K562 treated with DMSO at 1 percent for 24 hours (cell line): ENCODE measurements around the gene DHX36. TPM values are rescaled to one million over a fixed set of nuclear protein-coding genes. Genes with fewer than 3 reads are reported as not detected.

ENCODE experiments used
- total RNA-seq: library from RNA; unstranded; fragments of 300-600 nt; gene quantifications from 2 replicates; pipeline ENCODE4 v1.2.3, GENCODE V29; 2022; ENCODE audit warnings: low read depth; ENCODE audit not compliant: insufficient read depth

The DHX36 gene
- 12.0 and 26.3 TPM in 2 replicates for total RNA-seq

DNA sequence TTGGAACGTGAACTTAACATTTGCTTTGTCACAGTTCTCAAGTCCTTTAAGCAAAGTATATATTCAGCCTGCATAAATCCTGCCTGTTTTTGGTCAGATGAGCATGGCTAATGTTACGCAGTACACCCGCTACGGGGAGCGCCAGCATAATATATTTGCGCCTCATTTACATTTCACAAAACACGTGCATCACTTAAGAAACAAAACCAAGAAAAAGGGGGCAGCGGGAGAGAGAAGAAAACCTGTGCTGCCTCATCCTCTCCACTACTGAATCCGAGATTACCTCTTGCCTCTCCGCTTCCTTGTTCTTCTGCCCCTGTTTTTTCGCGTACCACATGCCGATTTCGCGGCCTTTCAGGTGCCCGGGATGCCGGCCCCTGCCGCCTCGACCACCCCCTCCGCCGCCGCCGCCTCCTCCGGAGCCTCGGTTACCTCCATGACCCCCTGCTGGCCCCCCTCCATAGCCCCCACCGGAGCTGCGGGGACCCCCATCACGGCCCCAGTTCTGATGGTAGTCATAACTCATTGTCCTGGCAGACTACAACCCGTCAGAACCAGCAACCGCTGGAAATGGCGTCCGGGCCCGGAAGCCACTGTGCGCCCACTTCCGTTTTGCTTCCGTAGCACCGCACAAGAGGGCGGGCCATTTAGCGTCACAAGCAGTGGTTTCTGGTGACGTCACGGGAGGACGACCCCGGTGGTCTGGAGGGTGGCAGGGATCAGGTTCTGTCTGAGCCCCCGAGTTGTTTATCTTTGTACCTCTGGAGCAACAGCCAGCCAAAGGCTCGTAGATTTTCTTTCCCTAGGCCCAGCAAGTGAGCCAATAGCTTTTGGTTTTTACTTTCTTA is at the start of gene DHX36:
TSS of gene DHX36 (minus strand) at position 597 of the 848 bp plus-strand sequence. CDS start at position 526, 71 bp downstream.

Other genes starting within 250 kb of the DHX36 start
- gene ARHGEF26, start 203.1 kb downstream of the DHX36 start, total RNA-seq = 0.31 TPM in 1 of 2 replicates, not detected in the other
- not detected in 2 replicates for gene GPR149, start 105.7 kb upstream of the DHX36 start, total RNA-seq